ENCODE data around the gene GRID1. TPM values are rescaled to one million over a fixed set of nuclear protein-coding genes. Genes with fewer than 3 reads are reported as not detected.

Gene GRID1
- polyA plus RNA-seq, 1 donor (not counting 4 experiments of a cell fraction or from before 2014, with no cell fraction given) = 0.01 TPM

- FAIRE-seq = no peak
- Histone ChIP-seq H3K36me3 (ENCODE audit: control insufficient read depth in 2 of 2, extremely low read depth in 1 of 2, insufficient read depth in 2 of 2, low read length in 2 of 2) (no peaks in the 10 kb centered on the region), H3K4me2 (ENCODE audit: control insufficient read depth, extremely low read depth, insufficient read depth, low read depth, low read length) (no peak overlapping the region), H3K9ac (ENCODE audit: control insufficient read depth, extremely low read depth, insufficient read depth, low read length) (no peak overlapping the region), H3K4me1 (ENCODE audit: control insufficient read depth, extremely low read depth, insufficient read depth, low read length) (no peaks in the 10 kb centered on the region), H3K27ac (ENCODE audit: control insufficient read depth, insufficient read depth, low read length) (no peak overlapping the region), H3K27me3 (ENCODE audit: control insufficient read depth, extremely low read depth, insufficient read depth, low read length) (no peaks in the 10 kb centered on the region), H4K20me1 (ENCODE audit: control insufficient read depth, extremely low read depth, insufficient read depth, low read length) (no peaks in the 10 kb centered on the region), H3K9me1 (ENCODE audit: control insufficient read depth, extremely low read depth, insufficient read depth, low read length) (no peaks in the 10 kb centered on the region), H3K4me3 (ENCODE audit: control insufficient read depth in 2 of 3, extremely low read depth in 1 of 3, insufficient read depth in 2 of 3, low read depth in 1 of 3, low read length in 3 of 3) (no peak overlapping the region), H3K9me3 (ENCODE audit: control insufficient read depth, low read depth, low read length) (no peaks in the 10 kb centered on the region), H3K79me2 (ENCODE audit: control insufficient read depth, insufficient read depth, low read length) (no peaks in the 10 kb centered on the region), H2AFZ (ENCODE audit: control insufficient read depth, low read length) (no peak overlapping the region)
- no peak for DNase-seq (ENCODE audit: low read depth, low spot score)
- dilution Hi-C loops (cut with MboI; ENCODE audit: extremely low pct_ligation_motif_present, low sequenced_read_pairs) = no loop called here
- TF ChIP-seq EZH2 (IDR thresholded peaks at IDR 0.05; ENCODE audit: low read length) = no peak
- TF ChIP-seq, protein P1, sequence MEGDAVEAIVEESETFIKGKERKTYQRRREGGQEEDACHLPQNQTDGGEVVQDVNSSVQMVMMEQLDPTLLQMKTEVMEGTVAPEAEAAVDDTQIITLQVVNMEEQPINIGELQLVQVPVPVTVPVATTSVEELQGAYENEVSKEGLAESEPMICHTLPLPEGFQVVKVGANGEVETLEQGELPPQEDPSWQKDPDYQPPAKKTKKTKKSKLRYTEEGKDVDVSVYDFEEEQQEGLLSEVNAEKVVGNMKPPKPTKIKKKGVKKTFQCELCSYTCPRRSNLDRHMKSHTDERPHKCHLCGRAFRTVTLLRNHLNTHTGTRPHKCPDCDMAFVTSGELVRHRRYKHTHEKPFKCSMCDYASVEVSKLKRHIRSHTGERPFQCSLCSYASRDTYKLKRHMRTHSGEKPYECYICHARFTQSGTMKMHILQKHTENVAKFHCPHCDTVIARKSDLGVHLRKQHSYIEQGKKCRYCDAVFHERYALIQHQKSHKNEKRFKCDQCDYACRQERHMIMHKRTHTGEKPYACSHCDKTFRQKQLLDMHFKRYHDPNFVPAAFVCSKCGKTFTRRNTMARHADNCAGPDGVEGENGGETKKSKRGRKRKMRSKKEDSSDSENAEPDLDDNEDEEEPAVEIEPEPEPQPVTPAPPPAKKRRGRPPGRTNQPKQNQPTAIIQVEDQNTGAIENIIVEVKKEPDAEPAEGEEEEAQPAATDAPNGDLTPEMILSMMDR (optimal IDR thresholded peaks at IDR 0.05 in 1 of 3, IDR thresholded peaks at IDR 0.05 in 1 of 3, conservative IDR thresholded peaks at IDR 0.05 in 1 of 3; ENCODE audit: extremely low read depth in 1 of 3, insufficient read depth in 2 of 3, low read length in 3 of 3) = no peak
Observed at GRCh38 chr10:85781404-85781803, 585.2 kb downstream of the GRID1 start.

DNA sequence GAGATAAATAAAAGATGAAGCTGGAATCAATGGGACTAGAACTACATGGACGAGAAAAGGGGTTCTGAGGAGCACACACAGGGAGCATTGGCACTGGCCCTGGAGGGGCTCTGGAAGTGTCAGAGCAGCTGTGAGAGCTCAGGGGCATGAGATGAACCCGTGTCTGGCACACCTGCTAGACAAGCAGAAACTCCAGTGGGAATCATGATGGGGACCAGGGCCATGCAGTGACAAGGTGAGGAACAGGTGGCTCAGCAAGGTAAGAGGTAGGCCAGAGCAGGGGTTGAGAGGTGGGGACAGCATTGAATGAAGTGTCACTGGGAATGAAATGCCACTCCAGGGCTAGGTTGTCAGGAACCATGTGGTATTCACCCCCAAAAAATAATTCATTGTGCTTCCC lies 588.5 kb downstream of the GRID1 start:
- FAIRE-seq = no peak
- dilution Hi-C loops (cut with MboI; ENCODE audit: extremely low pct_ligation_motif_present, low sequenced_read_pairs) = no loop called here

More for the DNA sequence above, 588.5 kb downstream of the GRID1 start:
- Histone ChIP-seq H3K9me3 (ENCODE audit: control insufficient read depth, low read depth, low read length) (no peaks in the 10 kb centered on the region), H2AFZ (ENCODE audit: control insufficient read depth, low read length) (no peak overlapping the region), H3K9ac (ENCODE audit: control insufficient read depth, extremely low read depth, insufficient read depth, low read length) (no peak overlapping the region), H3K4me3 (ENCODE audit: control insufficient read depth in 2 of 3, extremely low read depth in 1 of 3, insufficient read depth in 2 of 3, low read depth in 1 of 3, low read length in 3 of 3) (no peak overlapping the region), H3K36me3 (ENCODE audit: control insufficient read depth in 2 of 2, extremely low read depth in 1 of 2, insufficient read depth in 2 of 2, low read length in 2 of 2) (no peaks in the 10 kb centered on the region), H3K27ac (ENCODE audit: control insufficient read depth, insufficient read depth, low read length) (no peak overlapping the region), H3K79me2 (ENCODE audit: control insufficient read depth, insufficient read depth, low read length) (no peaks in the 10 kb centered on the region), H3K27me3 (ENCODE audit: control insufficient read depth, extremely low read depth, insufficient read depth, low read length) (no peaks in the 10 kb centered on the region), H3K4me2 (ENCODE audit: control insufficient read depth, extremely low read depth, insufficient read depth, low read depth, low read length) (no peak overlapping the region), H3K4me1 (ENCODE audit: control insufficient read depth, extremely low read depth, insufficient read depth, low read length) (no peaks in the 10 kb centered on the region), H4K20me1 (ENCODE audit: control insufficient read depth, extremely low read depth, insufficient read depth, low read length) (no peaks in the 10 kb centered on the region), H3K9me1 (ENCODE audit: control insufficient read depth, extremely low read depth, insufficient read depth, low read length) (no peaks in the 10 kb centered on the region)
- DNase-seq (ENCODE audit: low read depth, low spot score) = no peak
- TF ChIP-seq, protein P1 (optimal IDR thresholded peaks at IDR 0.05 in 1 of 3, IDR thresholded peaks at IDR 0.05 in 1 of 3, conservative IDR thresholded peaks at IDR 0.05 in 1 of 3; ENCODE audit: extremely low read depth in 1 of 3, insufficient read depth in 2 of 3, low read length in 3 of 3) = no peak
- no peak for TF ChIP-seq EZH2 (IDR thresholded peaks at IDR 0.05; ENCODE audit: low read length)
